Ovary (tissue), 3 donors: ENCODE data around the gene WDR55.
"Not testable (repeated sequence)": the region's sequence is repeated elsewhere in the genome, so short reads cannot be mapped to it uniquely, and the experiment has no call there.

ENCODE experiments used
- CTCF ChIP-seq, 3 donors: fragments of 450-650 bp in 2 of 3; fragments of 200-600 bp in 1 of 3; IDR thresholded peaks; one replicate each; pipeline versions ENCODE4 v1.5.1 to v1.8.0; 2016 to 2022; ENCODE audit warnings: antibody characterized with exemption in 3 of 3, mild to moderate bottlenecking in 1 of 3
- POLR2A ChIP-seq: fragments of 450-650 bp; IDR thresholded peaks from one replicate; pipeline ENCODE4 v1.6.1; 2017; ENCODE audit warnings: antibody characterized with exemption, mild to moderate bottlenecking, moderate library complexity
- donor health status: DM: no; HTN: no; CAD: no.

GRCh38 chr5:140623061-140623460, 41.6 kb upstream of the WDR55 start:
- TF ChIP-seq CTCF (IDR thresholded peaks at IDR 0.05); POLR2A: not testable (repeated sequence)
